SJCRH30 (cell line): ENCODE results near the gene VPS39. TPM values are rescaled to one million over a fixed set of nuclear protein-coding genes. Genes with fewer than 3 reads are reported as not detected.

Source experiments
- DNase-seq, 2 experiments: peaks; one replicate each; pipeline ENCODE4 v3.0.0-alpha.2; 2015 to 2020
- H3K27ac ChIP-seq: fragments of 250-450 bp; sonication (Bioruptor Pico); 2 replicates; pipeline ENCODE4 v1.5.1; 2020; ENCODE audit warnings: mild to moderate bottlenecking, moderate library complexity
- H3K27me3 ChIP-seq: fragments of 250-450 bp; sonication (Bioruptor Pico); 2 replicates; pipeline ENCODE4 v1.5.1; 2020; ENCODE audit warnings: mild to moderate bottlenecking, moderate library complexity
- H3K36me3 ChIP-seq: fragments of 250-450 bp; sonication (Bioruptor Pico); 2 replicates; pipeline ENCODE4 v1.5.1; 2020; ENCODE audit warnings: mild to moderate bottlenecking, moderate library complexity
- H3K4me1 ChIP-seq: fragments of 250-450 bp; sonication (Bioruptor Pico); 2 replicates; pipeline ENCODE4 v1.5.1; 2020; ENCODE audit warnings: mild to moderate bottlenecking, moderate library complexity
- H3K4me3 ChIP-seq: fragments of 250-450 bp; sonication (Bioruptor Pico); 2 replicates; pipeline ENCODE4 v1.5.1; 2020; ENCODE audit warnings: mild to moderate bottlenecking, moderate library complexity
- H3K9me3 ChIP-seq: fragments of 250-450 bp; sonication (Bioruptor Pico); replicated peaks from 2 replicates; pipeline ENCODE4 v1.5.1; 2020; ENCODE audit warnings: mild to moderate bottlenecking, moderate library complexity
- total RNA-seq: library from RNA; depleted of rRNA; stranded (reverse); fragments of >200 nt; shearing (Covaris generic); gene quantifications from 2 replicates; pipeline ENCODE4 v1.2.3, GENCODE V29; 2014

The VPS39 gene
- total RNA-seq, 1 experiment from 2014 or later: 29.3 TPM

DNA sequence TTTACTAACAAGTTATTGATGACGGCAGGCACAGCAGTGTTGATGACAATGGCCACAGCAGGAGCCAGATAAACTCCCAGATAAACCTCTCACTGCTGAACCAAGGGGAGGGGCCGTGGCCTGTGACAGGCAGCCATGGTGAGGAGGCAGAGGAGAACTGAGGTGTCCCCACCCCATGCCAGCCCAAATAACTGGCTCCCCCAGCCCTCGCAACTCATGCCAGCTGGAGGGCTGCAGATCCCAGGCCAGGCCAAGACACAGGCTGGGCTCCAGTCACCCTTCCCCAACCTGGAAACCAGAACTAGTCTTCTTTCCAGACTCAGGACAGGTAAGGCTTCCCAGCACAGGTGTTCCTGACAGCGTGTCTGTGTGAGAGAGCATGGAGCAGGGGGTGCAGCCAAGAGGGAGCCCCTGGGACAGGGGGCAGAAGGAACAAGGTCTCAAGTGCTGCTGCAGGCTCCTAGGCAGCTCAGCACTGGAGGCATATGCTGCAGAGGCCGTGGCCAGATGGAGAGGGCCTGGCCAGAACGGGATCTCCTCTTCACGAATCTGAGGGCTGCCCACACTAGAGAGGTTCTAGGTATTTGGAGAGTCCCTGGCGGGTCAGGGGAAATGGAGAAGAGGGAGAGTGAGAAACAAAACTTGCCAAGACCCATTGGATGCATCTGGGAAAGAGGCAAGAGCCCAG lies 67.6 kb downstream of the VPS39 start:
- H3K27me3 ChIP-seq: no peaks in the 10 kb centered on the region
- H3K4me1 ChIP-seq: no peaks in the 10 kb centered on the region
- no peak overlapping the region for H3K4me3 ChIP-seq
- H3K9me3 ChIP-seq: no peaks in the 10 kb centered on the region
- H3K27ac ChIP-seq: no peak overlapping the region
- no peaks in the 10 kb centered on the region for H3K36me3 ChIP-seq
- DNase-seq: no peak

DNA sequence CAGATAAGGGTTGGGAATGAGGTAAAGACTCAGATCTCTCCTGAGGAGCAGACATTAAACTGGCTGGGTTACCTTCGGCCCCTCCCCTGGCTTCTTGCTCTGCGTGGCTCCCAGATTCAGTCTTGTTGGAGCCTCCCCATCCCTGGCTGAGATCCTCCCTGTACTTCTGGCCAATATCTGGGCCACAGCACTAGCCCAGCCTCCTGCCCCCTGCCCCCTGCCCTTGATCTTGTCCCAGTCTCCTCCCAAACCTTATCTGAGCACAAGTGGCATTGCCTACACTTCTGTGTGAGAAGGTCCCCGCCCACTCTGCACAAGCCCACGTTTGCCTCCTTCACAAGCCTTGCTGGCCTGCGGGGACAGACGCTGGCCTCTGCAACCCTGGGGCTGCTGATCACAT lies 68.5 kb downstream of the VPS39 start:
- no peaks in the 10 kb centered on the region for H3K27me3 ChIP-seq
- no peak overlapping the region for H3K27ac ChIP-seq
- H3K4me3 ChIP-seq: no peak overlapping the region
- no peak for DNase-seq
- no peaks in the 10 kb centered on the region for H3K4me1 ChIP-seq
- H3K36me3 ChIP-seq: no peaks in the 10 kb centered on the region
- no peaks in the 10 kb centered on the region for H3K9me3 ChIP-seq

DNA sequence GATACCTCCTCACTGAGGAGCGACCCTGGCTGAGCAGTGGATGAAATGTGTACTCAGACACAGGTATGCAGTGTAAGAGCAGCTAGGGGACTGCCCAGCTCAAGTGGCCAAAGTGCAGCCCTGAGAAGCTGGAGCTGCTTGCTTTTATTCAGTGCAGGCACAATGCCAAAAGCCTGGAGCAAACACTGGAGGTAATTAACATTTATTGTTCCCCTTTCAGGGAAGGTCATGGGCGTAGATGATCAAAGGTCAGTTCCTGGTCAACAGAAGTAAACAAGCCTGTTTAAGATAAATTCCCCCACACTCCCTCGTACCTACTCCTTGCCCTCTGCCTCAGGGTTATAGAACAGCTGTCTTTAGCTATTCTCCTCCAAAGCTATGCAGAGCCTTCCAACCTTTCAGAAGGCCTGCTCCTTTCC lies 69.1 kb downstream of the VPS39 start:
- DNase-seq: no peak
- no peaks in the 10 kb centered on the region for H3K4me1 ChIP-seq
- H3K27me3 ChIP-seq: no peaks in the 10 kb centered on the region
- no peak overlapping the region for H3K4me3 ChIP-seq
- H3K9me3 ChIP-seq: no peaks in the 10 kb centered on the region
- no peaks in the 10 kb centered on the region for H3K36me3 ChIP-seq
- no peak overlapping the region for H3K27ac ChIP-seq

DNA sequence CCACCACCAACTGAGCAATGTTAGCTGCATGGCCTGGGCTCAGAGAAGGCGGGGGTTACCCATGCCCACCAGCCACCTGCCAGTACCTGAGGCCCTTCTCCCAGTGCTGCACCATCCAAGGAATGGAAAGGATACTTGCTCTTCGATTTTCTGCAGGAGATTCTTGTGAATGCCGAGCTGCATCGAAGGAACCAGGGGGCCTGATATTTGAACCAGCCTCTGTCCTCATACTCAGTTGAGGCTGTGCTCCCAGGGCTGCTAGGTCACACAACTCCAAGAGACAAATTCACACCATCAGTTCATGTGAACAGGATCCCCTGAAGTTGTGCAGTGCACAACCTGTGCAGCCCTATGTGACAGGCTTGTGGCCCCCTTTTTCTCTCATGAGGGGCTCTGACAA lies 69.7 kb downstream of the VPS39 start:
- Histone ChIP-seq H3K36me3 (no peaks in the 10 kb centered on the region), H3K27me3 (no peaks in the 10 kb centered on the region), H3K4me1 (no peaks in the 10 kb centered on the region), H3K9me3 (no peaks in the 10 kb centered on the region), H3K4me3 (no peak overlapping the region), H3K27ac (no peak overlapping the region)
- no peak for DNase-seq

DNA sequence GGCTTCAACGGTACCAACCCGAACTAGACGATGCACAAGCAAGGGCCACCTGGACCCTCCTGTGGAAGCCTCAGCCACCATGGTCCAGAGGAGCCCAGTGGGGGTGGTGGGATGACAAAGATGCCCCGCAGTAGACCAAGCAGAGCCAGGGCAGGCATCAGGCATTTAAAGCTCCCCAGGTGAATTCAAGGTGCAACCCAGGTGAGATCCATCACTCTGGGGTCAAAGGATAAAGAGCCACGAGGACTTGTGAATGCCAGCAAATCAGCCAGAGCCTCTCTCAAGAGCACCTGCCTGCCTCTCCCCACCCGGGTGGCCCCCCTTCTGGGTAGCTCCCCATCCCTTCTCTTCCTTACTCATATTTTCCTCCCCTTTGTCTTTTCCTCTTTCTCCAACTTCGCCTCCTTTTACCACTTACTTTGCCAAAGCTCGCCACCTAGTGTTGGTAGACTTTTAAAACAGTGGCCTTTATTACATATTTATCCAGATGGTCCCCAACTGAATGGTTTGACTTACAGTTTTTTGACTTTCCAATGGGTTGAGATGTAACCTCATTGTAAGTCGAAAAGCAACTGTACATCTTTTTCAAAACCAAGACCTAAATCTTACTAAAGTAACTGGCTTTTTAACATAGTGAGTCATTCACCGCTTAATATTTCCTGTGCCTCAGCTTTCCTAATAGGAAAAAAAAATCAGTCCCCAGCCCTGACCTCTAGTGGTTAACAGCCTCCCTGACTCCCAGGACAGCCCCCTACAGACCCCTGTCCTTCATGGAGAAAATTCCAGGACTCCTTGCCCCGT lies 70.4 kb downstream of the VPS39 start:
- H3K36me3 ChIP-seq: no peaks in the 10 kb centered on the region
- H3K27ac ChIP-seq: no peak overlapping the region
- H3K4me1 ChIP-seq: no peaks in the 10 kb centered on the region
- peak; percentile 33 to 77 for DNase-seq
- no peaks in the 10 kb centered on the region for H3K27me3 ChIP-seq
- H3K4me3 ChIP-seq: no peak overlapping the region
- no peaks in the 10 kb centered on the region for H3K9me3 ChIP-seq

DNA sequence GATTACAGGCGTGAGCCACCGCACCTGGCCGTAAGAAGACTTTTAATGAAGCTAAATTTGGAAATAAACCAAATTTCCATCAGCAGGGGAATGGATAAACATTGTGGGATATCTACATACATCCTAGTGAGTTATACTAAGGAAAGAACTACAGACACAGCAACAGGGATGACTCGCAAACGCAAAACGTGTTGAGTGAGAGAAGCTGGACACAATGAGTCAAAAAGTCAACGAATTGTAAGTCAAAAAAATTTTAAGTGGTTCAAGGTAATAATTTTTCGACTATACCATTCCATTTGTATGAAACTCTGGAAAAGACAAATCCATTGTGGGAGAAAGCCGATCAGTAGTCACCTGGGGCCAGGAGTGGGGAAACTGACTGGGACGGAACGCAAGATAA lies 71.6 kb downstream of the VPS39 start:
- H3K27me3 ChIP-seq: no peaks in the 10 kb centered on the region
- H3K4me3 ChIP-seq: no peak overlapping the region
- no peak for DNase-seq
- no peaks in the 10 kb centered on the region for H3K9me3 ChIP-seq
- no peak overlapping the region for H3K27ac ChIP-seq
- H3K4me1 ChIP-seq: peaks cover 5% of the 10 kb centered on the region; the same call in 1 of the 2 replicates
- H3K36me3 ChIP-seq: no peaks in the 10 kb centered on the region

DNA sequence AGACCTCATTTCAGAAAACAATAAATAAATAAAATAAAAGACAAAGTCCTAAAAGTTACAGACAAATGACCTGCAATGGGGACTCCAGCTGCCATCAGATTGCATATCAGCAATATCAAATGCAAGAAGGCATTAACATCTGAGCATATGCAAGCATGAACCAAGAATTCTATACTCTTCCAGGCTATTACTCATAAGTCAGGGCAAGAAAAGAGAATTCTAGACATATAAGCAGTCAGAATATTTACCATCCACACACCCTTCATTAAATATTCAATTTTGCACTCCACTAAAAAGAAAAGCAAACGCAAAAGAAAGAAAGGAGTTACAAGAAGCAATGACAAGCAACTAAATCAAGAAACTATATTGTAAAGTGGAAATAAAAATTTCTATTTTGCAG lies 72.8 kb downstream of the VPS39 start:
- Histone ChIP-seq H3K27me3 (no peaks in the 10 kb centered on the region), H3K4me3 (no peak overlapping the region), H3K27ac (no peak overlapping the region), H3K36me3 (no peaks in the 10 kb centered on the region), H3K9me3 (no peaks in the 10 kb centered on the region), H3K4me1 (peaks cover 6% of the 10 kb centered on the region; the same call in 1 of the 2 replicates)
- no peak for DNase-seq

DNA sequence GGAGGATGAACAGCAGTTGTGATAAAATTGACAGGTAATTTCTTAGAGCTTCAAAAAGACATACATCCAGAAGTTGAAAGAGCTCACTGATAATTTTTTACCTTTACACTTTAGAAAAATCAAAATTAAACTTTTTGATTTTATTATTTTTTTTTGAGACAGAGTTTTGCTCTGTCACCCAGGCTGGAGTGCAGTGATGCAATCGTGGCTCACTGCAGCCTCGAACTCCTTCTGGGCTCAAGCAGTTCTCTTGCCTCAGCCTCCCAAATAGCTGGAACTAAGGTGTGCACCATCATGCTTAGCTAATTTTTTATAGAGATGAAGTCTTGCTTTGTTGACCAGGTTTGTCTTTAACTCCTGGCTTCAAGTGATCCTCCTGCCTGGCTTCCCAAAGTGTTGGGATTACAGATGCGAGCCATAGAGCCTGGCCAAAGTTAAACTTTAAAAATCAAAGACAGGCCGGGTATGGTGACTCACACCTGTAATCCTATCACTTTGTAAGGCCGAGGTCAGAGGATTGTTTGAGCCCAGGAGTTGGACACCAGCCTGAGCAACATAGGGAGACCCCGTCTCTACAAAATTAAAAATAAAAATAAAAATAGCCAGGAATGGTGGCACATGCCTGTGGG lies 73.4 kb downstream of the VPS39 start:
- H3K4me1 ChIP-seq: peaks cover 6% of the 10 kb centered on the region; the same call in 1 of the 2 replicates
- no peaks in the 10 kb centered on the region for H3K36me3 ChIP-seq
- H3K27me3 ChIP-seq: no peaks in the 10 kb centered on the region
- no peak overlapping the region for H3K27ac ChIP-seq
- DNase-seq: no peak
- H3K4me3 ChIP-seq: no peak overlapping the region
- H3K9me3 ChIP-seq: no peaks in the 10 kb centered on the region

DNA sequence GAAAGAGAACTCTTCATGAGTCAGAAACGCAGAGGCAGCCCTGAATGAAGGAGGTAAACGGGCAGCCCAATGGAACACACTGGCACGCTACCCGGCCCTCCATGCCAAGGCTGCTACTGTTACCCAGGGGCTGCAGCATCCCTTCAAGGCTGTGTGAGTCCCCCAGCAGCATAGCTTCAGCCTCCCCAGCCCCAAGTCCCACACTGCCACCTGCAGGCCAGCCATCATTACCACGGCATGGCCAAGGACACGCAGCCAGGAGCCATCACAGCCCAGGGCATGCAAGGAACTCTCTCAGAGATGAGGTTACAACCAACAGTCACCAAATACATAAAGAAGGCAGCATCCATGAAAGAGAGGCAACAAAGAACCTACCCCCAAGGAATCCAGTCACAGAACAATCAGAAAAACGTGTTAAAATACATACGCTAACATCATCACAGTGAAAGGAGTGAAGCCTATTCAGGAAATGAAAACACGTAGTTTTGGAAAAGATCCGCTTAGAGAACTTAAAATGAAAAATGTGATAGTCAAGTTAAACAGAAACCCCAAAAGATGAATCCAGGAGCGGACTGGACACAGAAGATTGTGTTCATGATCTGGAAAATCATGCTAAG lies 74.1 kb downstream of the VPS39 start:
- DNase-seq: peak; percentile 80 to 83
- Histone ChIP-seq H3K27ac (no peak overlapping the region), H3K4me1 (peaks cover 6% of the 10 kb centered on the region; the same call in 1 of the 2 replicates), H3K4me3 (no peak overlapping the region), H3K9me3 (no peaks in the 10 kb centered on the region), H3K36me3 (no peaks in the 10 kb centered on the region), H3K27me3 (no peaks in the 10 kb centered on the region)

DNA sequence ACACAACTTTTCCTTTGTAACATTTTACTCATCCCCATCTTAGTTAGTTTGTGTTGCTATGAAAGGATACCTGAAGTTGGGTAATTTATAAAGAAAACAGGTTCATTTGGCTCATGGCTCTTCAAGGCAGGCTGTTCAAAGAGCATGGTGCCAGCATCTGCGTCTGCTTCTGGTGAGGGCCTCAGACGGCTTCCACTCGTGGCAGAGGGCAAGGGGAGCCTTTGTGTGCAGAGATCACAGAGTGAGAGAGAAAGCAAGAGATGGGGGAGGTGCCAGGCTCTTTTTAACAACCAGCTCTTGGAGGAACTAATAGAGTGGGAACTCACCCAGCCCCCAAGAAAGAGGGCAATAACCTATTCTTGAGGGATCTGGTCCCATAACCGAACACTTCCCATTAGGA lies 74.7 kb downstream of the VPS39 start:
- peaks cover 6% of the 10 kb centered on the region; the same call in 1 of the 2 replicates for H3K4me1 ChIP-seq
- no peak overlapping the region for H3K27ac ChIP-seq
- no peak overlapping the region for H3K4me3 ChIP-seq
- H3K36me3 ChIP-seq: no peaks in the 10 kb centered on the region
- no peaks in the 10 kb centered on the region for H3K27me3 ChIP-seq
- no peaks in the 10 kb centered on the region for H3K9me3 ChIP-seq
- no peak for DNase-seq

DNA sequence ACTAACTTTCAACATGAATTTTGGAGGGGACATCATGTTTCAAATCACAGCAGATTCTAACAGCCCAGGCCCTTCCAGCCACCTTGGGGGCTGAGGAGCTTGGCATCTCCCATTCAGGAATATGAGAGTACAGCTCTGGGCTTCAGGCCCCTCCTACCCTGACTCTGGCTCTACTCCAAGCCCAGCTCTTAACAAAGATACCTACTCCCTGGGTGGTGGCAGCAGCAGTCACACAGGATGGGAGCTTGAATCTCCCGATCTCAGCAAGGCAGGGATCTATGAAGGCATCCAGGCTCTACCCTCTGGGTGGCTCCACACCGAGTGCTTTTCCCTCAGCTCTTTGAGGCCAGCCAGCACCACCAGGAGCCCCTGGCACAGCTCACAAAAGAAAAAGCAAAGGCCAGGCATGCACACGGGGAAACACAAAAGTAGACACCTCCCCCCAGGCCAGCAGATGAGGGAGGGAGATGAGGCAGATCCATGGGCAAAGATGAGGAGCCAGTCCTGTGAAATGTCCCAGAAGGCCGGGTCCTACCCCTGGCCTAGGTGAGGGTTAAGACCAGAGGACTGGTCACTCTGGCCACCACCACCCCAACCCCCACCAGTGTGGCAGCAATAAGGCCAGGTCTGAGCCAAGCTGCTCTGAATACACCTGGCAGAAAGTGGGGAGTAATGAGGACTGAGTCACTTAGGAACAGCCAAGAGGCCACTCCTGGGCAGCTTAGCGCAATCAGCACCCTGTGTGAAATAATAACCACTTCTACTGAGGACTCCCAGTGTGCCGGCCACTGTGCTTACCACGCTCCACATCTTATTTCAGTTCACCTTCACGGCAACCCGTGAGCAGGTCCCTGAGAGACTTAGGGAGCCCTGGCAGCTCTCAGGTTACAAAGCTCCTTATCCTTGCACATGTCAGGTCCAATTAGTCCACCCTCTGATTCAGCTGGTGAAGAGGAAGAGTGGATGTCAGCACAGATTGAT lies 76.0 kb downstream of the VPS39 start:
- no peaks in the 10 kb centered on the region for H3K27me3 ChIP-seq
- peak; percentile 49 to 69 for DNase-seq

DNA sequence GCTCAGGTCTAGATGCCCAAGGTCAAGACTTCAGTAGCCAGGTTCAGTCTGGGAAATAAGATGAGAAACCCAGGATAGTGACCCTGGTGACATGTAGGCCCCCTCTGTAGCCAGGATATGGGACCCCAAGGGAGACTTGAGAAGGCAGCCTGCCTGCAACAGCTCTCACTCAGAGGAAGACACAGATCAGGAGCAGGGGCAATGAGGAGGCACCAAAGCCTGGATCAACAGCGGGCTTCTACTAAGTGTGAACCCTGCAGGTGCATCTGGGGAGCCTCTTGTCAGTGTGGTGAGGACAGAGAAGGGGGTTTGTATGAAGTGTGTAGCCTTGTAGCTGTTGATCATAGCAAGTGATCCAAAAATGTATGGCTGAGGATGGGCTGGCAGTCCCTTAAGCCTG lies 77.1 kb downstream of the VPS39 start:
- no peaks in the 10 kb centered on the region for H3K27me3 ChIP-seq
- no peaks in the 10 kb centered on the region for H3K36me3 ChIP-seq
- DNase-seq: no peak
- no peaks in the 10 kb centered on the region for H3K9me3 ChIP-seq
- peaks cover 6% of the 10 kb centered on the region; the same call in 1 of the 2 replicates for H3K4me1 ChIP-seq
- H3K27ac ChIP-seq: no peak overlapping the region
- H3K4me3 ChIP-seq: no peak overlapping the region

More for the DNA sequence above, 76.0 kb downstream of the VPS39 start:
- Histone ChIP-seq H3K36me3 (no peaks in the 10 kb centered on the region), H3K4me3 (no peak overlapping the region), H3K9me3 (no peaks in the 10 kb centered on the region), H3K27ac (no peak overlapping the region), H3K4me1 (peaks cover 6% of the 10 kb centered on the region; the same call in 1 of the 2 replicates)

DNA sequence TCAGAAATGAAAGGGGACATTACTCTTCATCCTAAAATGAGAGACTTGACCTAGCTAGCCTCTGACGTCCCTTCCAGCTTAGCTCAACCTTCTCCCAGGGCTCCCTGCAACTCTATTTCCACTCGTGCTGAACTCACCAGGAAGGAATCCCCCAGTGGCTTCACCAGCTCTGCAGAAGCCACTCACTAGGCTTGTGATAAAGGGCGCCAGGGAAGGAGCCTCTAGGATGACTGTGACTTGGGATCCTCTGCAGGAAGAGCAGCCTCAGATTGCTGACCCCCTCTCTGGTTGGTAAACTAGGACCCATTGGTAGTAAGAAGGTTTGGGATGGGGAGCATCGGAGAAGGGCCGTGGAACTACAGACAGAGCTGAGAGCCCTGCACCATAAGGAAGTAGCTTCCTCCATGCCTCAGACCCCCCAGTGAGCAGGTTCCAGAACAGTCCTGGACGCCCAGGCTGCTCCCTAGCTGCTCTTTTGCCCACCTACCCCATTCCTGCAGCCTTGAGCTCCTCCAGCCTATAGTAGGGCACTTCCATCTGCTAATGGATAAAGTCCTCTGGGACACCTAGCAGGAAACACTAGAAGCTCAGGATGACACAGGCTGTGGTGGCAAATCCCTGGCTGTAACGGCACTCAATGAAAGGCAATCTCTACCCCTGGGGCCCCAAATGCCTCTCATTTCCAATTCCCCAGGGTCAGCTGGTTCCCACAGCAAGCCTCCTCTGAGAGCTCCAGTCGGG lies 77.7 kb downstream of the VPS39 start:
- Histone ChIP-seq H3K4me1 (peaks cover 6% of the 10 kb centered on the region; the same call in 1 of the 2 replicates), H3K27ac (no peak overlapping the region), H3K36me3 (no peaks in the 10 kb centered on the region), H3K9me3 (no peaks in the 10 kb centered on the region), H3K27me3 (no peaks in the 10 kb centered on the region), H3K4me3 (no peak overlapping the region)
- DNase-seq: peak in 1 of 2 experiments; percentile 51
